Measurements from ENCODE around the gene NIT2. TPM values are rescaled to one million over a fixed set of nuclear protein-coding genes. Genes with fewer than 3 reads are reported as not detected.

Gene NIT2
- total RNA-seq, 8 experiments from 2014 or later = 5.6 to 80.0 (median 17.8) TPM

DNA sequence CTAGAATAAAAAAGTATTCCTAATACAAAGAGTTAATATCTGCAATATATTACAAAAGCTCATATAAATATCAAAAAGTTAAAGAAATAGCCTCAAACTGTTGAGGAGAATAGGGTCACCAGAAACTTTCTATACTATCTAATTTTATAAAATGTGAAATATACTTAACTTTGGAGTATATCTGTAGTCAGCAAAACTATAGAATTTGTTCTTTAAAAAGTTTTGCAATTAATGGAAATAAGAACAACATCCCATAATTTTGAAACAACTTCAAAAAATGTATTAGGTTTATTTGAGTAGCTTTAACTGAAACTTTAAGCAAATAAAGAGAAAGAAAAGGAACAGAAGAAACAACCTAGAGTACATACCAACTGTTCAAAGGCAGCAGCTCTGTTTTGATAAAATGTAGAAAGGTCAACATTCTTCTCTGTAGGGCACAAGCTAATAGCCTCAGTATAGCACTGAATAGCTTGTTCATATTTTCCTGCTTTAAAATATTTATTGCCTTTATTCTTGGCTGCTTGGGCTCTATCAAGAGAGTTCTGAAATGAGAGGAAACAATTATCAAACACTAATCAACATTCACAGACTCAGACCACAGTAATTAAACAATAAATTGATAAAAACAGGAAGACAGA is 52.0 kb downstream of the NIT2 start:
- Histone ChIP-seq H3K4me1 (replicated peaks in 1 of 2) (no peaks in the 10 kb centered on the region), H3K27ac (no peak overlapping the region), H3K4me3 (no peak overlapping the region)
- in situ Hi-C loops (cut with MboI; ENCODE audit: low pct_unique_long_range_greater_than_20kb in 2 of 9, low sequenced_read_pairs in 9 of 9, unreplicated experiment in 9 of 9) = no loop called here
- ATAC-seq (replicated peaks in 6 of 8) = peak in 1 of 8 experiments; percentile 58

DNA sequence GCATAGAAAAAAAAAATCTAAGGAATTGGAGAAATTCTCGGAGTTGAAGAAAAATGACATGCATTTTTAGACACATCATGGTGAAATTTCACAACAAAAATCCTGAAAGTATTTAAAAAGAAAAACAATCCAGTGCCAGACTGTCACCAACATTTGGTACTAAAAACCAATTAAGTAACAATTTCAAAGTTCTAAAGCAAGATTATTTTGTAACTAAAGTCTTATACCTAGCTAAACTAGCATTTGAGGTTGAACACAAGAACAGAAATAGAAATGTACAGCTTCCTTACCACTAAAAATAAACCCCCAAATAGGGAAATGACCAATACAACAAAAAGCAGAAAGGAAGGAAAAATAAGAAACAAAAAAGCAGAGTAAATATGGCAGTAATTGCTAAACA is 54.5 kb downstream of the NIT2 start:
- Histone ChIP-seq H3K4me1 (replicated peaks in 1 of 2) (no peaks in the 10 kb centered on the region), H3K4me3 (no peak overlapping the region), H3K27ac (no peak overlapping the region)
- ATAC-seq (replicated peaks in 6 of 8) = no peak
- in situ Hi-C loops (cut with MboI; ENCODE audit: low pct_unique_long_range_greater_than_20kb in 2 of 9, low sequenced_read_pairs in 9 of 9, unreplicated experiment in 9 of 9) = no loop called here
- WGBS, 10 experiments = 83 to 100% (median 100%) methylated on average over 1 of the region's 1 CpG; no CpG with 5 or more reads in 1 of the 10 experiments

DNA sequence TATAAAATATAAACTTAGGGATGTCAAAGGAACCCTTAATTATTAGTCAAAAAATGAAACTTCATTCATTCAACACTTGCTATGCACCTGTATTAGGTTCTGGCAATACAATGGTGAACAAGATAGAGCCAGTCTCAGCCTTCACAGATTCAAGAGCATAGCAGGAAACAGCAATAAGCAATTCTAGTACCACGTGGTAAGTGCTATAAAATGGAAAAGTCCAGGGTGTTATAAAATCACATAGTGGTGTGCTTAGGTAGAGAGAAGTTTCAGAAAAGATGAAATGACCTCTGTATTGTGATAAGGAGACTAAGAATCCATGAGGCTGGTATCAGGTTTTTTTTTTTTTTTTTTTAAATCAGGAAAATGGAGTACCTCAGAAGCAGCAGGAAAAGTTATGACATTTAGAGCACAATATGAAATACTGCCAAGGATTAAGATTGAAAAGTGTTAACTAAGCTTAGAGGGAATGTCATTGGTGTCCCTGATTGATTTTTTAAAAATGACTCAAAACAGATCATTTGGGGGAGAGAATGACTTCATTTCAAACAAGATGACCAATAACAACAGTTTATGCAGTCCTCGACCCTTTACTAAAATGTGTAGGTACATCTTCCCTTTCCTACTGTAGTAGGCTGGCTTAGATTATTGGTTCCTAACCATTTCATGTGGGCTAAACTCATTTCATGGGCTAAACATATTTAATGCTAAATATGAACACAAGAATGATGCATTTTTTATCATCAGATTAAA is 61.3 kb downstream of the NIT2 start:
- no peak overlapping the region for H3K4me3 ChIP-seq
- WGBS, 10 experiments = 27 to 100% (median 88%) methylated on average over 1 to 2 of the region's 2 CpGs
- ATAC-seq (replicated peaks in 6 of 8) = no peak
- in situ Hi-C loops (cut with MboI; ENCODE audit: low pct_unique_long_range_greater_than_20kb in 2 of 9, low sequenced_read_pairs in 9 of 9, unreplicated experiment in 9 of 9) = no loop called here
- no peak overlapping the region for H3K27ac ChIP-seq
- H3K4me1 ChIP-seq (replicated peaks in 1 of 2) = peaks cover 3 to 7% of the 10 kb centered on the region in 2 donors

DNA sequence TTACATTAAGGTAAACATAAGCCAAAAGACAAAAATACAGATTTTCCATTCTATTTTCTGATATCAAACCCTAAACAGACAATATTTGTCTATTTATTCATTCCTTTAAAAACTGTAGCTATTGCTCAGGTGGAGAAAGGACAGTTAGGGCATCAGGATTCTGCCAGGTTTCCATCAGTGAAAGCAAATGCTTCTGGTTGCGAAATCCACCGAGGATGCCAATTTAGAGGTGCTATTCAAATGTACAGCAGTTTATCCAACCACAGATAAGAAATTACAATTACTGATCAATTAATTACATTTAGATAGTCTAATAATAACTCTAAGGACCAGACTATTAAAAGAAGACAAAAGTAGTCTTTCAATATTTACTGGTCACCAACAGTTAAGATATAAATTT is 62.4 kb downstream of the NIT2 start:
- 73 to 100% (median 93%) methylated on average over 1 to 2 of the region's 2 CpGs; no CpG with 5 or more reads in 3 of the 10 experiments for WGBS, 10 experiments
- no peak for ATAC-seq (replicated peaks in 6 of 8)
- H3K4me3 ChIP-seq = no peak overlapping the region
- in situ Hi-C loops (cut with MboI; ENCODE audit: low pct_unique_long_range_greater_than_20kb in 2 of 9, low sequenced_read_pairs in 9 of 9, unreplicated experiment in 9 of 9) = no loop called here
- H3K4me1 ChIP-seq (replicated peaks in 1 of 2) = peaks cover 3 to 7% of the 10 kb centered on the region in 2 donors
- no peak overlapping the region for H3K27ac ChIP-seq

DNA sequence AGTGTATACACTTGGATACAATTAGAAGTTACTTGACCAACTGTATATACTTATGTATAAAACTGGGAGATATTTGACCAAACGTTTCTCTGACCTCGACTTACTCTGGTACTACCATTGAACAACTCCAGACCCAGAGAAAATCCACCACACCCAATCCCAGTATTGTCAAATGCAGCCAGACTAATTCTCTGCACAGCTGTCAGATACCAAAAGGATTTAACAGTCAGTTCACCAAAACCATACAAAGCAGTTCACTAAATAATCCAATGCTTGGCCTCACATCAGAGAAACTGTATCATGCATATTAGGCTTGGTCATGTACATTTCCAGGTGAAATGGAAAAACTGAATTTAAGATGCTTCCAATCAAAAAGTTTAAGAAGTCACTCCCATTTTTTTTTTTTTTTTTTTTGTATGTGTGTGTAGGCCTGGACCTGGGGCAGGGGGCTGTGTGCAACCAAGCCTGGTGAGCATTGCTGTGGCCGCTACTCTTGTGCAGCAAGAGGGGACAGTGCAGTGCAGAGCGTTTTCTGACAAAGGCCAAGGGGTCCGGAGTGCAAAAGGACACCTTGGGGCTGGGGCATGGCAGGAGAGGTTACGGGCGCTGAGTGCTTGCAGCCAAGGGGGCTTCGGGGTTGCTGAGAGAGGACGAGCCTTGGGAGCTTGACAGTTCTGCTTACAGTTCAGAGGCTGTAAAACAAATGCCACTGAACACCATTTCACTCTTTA is 64.9 kb downstream of the NIT2 start:
- ATAC-seq (replicated peaks in 6 of 8) = no peak
- WGBS, 10 experiments = 10 to 61% (median 45%) methylated on average over 2 to 9 of the region's 9 CpGs; no CpG with 5 or more reads in 2 of the 10 experiments
- in situ Hi-C loops (cut with MboI; ENCODE audit: low pct_unique_long_range_greater_than_20kb in 2 of 9, low sequenced_read_pairs in 9 of 9, unreplicated experiment in 9 of 9) = no loop called here
- Histone ChIP-seq H3K27ac (peak overlapping the region in 1 of 2 donors; percentile 93), H3K4me1 (replicated peaks in 1 of 2) (peaks cover 3 to 14% of the 10 kb centered on the region in 2 donors), H3K4me3 (peak overlapping the region; percentile 55 to 97 (median 79))

DNA sequence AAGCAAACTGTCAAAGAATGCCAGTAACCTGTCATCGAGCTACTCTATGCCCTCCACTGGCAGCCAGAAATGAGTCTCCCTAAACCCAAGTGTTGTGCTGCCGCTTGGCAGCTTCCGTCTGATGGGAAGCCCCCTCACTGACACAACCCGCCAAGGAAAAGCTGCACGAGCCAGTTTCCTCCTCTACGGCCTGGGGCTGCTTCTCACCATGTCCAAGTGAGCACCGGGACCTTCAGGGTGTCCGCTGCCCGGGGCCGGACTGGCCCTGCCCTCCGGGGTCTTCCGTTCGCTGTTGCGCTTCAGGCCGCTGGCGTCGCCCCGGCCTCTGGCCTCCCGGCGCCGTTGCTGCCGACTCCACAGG is 65.8 kb downstream of the NIT2 start:
- WGBS, 10 experiments = 0 to 2% (median 0%) methylated on average over 1 to 16 of the region's 22 CpGs; no CpG with 5 or more reads in 5 of the 10 experiments
- peak; percentile 7 to 20 (median 14) for ATAC-seq (replicated peaks in 6 of 8)
- H3K27ac ChIP-seq = peak overlapping the region; percentile 88 to 93
- in situ Hi-C loops (cut with MboI; ENCODE audit: low pct_unique_long_range_greater_than_20kb in 2 of 9, low sequenced_read_pairs in 9 of 9, unreplicated experiment in 9 of 9) = no loop called here
- peaks cover 3 to 15% of the 10 kb centered on the region in 2 donors for H3K4me1 ChIP-seq (replicated peaks in 1 of 2)
- peak overlapping the region; percentile 55 to 97 (median 79) for H3K4me3 ChIP-seq

DNA sequence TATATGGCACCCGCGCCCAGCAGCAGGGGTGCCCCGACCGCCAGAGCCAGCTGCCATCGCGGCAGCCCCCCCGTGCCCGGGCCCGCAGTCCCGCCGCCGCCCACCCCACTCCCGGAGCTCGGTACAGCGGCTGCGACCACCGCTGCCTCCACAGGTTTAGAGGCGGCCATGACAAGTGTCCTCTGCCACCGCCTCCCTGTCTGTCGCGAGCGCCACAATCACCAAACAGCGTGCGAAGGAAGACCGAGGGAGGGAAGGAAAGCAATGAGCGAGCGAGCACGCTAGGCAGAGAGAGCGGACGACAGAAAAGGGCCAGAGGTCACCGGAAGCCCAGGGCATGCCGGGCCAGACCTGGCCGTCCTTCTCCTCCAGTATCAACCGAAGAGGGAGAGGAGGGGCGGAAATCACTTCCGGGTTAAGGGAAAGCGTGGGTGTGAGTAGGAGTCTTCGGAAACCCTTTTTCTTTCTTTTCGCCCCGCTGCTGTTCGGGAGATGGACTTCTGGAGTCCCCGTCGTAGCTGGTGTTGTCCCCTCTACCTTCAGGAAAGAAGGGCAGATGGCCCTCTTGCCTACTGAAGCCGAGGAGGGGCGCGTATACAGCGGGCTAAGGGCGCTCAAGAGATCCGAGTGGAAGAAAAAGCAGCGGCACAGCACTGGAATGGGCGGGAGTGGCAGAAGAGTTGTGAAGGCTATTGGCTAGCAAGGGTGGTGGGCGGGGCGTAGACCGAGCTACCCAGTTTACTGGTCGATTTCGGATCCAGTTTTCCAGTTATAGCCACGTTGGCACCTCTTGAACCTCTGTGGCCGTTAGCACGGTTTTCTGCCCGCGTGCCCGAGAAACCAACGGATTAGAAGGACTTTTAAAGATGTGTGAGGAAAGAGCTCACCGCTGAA is 66.5 kb downstream of the NIT2 start, which contains the start of the genes LNP1 and TOMM70:
Gene LNP1 (plus strand): TSS at position 760 of the 894 bp plus-strand sequence. CDS start 28,191 bp downstream, outside the sequence.
Gene TOMM70 (minus strand): TSS at position 310 of the 894 bp plus-strand sequence. CDS start 140 bp downstream, at position 170.
- WGBS, 10 experiments = 0 to 3% (median 0%) methylated on average over 2 to 26 of the region's 64 CpGs; no CpG with 5 or more reads in 3 of the 10 experiments
- ATAC-seq (replicated peaks in 6 of 8) = peak; percentile 89 to 94 (median 93)

DNA sequence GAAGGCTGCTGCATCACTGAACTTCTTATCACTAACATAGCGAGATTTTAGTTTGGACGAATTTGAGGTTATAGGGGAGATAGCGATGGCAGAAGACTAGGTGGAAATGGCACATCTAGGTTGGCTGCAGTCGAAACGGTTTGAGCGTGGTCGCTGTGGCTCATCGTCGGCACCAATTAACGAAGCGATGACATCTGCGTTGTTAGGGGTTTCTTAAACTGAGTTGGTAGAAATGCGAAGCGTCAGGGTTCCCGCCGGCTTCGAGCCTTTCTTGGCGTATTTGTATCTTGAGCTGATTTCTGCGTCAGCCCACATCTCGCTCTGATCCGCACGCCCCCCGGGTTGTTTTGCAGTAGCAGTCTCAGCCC is 67.1 kb downstream of the NIT2 start:
- ATAC-seq (replicated peaks in 6 of 8) = peak in 7 of 8 experiments; percentile 1 to 25 (median 8)
- in situ Hi-C loops (cut with MboI; ENCODE audit: low pct_unique_long_range_greater_than_20kb in 2 of 9, low sequenced_read_pairs in 9 of 9, unreplicated experiment in 9 of 9) = no loop called here

More for the DNA sequence above, 66.5 kb downstream of the NIT2 start, which contains the start of the genes LNP1 and TOMM70:
- in situ Hi-C loops (cut with MboI; ENCODE audit: low pct_unique_long_range_greater_than_20kb in 2 of 9, low sequenced_read_pairs in 9 of 9, unreplicated experiment in 9 of 9) = no loop called here
- Histone ChIP-seq H3K4me1 (replicated peaks in 1 of 2) (peaks cover 3 to 15% of the 10 kb centered on the region in 2 donors), H3K4me3 (peak within 1 kb of the TSS; percentile 55 to 97 (median 79)), H3K27ac (peak within 1 kb of the TSS; percentile 88 to 93)

DNA sequence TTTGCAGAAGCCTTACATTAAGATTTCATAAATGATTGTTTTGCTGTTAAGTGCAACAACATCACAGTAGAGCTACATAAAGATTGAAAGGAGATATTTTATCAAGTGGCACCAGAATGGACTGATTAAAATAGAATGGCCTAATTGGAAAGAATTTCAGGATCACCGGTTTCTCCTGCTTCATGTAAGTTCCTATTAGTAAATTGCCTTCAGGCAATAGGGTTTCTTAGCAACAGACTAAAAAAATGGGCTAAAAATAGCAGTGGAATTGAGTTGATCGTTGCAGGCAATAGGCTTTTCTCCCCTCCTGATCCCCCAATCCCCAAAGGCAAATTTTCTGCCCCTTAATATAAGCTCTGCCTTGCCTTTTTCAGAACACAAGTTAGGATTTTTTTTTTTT is 67.7 kb downstream of the NIT2 start:
- Histone ChIP-seq H3K4me1 (replicated peaks in 1 of 2) (peaks cover 3 to 15% of the 10 kb centered on the region in 2 donors), H3K4me3 (peak overlapping the region; percentile 55 to 97 (median 79)), H3K27ac (peak overlapping the region; percentile 88 to 93)
- ATAC-seq (replicated peaks in 6 of 8) = no peak
- in situ Hi-C loops (cut with MboI; ENCODE audit: low pct_unique_long_range_greater_than_20kb in 2 of 9, low sequenced_read_pairs in 9 of 9, unreplicated experiment in 9 of 9) = no loop called here
- 0 to 8% (median 0%) methylated on average over 1 to 2 of the region's 2 CpGs; no CpG with 5 or more reads in 1 of the 10 experiments for WGBS, 10 experiments

More for the DNA sequence above, 67.1 kb downstream of the NIT2 start:
- peak overlapping the region; percentile 88 to 93 for H3K27ac ChIP-seq
- 0 to 16% (median 2%) methylated on average over 3 to 23 of the region's 23 CpGs for WGBS, 10 experiments
- H3K4me1 ChIP-seq (replicated peaks in 1 of 2) = peaks cover 3 to 15% of the 10 kb centered on the region in 2 donors
- H3K4me3 ChIP-seq = peak overlapping the region; percentile 55 to 97 (median 79)

DNA sequence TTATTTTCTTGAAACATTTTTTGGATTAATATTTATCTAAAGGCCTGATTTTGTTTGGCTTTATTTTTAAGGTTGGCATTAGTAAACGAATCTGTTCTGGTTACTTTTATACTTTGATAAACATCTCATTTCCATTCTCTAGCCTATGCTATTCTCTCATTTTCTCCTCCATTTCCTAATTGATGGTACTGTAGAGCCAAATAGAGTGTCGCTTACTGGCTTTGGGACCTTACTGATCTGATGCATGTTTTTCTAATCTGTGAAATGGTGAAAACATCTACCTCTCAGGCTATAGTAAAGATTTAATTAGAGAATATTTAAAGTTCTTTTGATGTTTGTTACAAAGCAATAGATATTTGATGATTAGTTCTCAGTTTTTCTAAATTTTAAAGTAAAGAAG is 68.3 kb downstream of the NIT2 start:
- Histone ChIP-seq H3K4me3 (peak overlapping the region; percentile 55 to 97 (median 79)), H3K4me1 (replicated peaks in 1 of 2) (peaks cover 3 to 15% of the 10 kb centered on the region in 2 donors), H3K27ac (no peak overlapping the region)
- WGBS, 10 experiments = 0 to 85% (median 30%) methylated on average over 1 to 2 of the region's 2 CpGs
- in situ Hi-C loops (cut with MboI; ENCODE audit: low pct_unique_long_range_greater_than_20kb in 2 of 9, low sequenced_read_pairs in 9 of 9, unreplicated experiment in 9 of 9) = no loop called here
- ATAC-seq (replicated peaks in 6 of 8) = no peak

DNA sequence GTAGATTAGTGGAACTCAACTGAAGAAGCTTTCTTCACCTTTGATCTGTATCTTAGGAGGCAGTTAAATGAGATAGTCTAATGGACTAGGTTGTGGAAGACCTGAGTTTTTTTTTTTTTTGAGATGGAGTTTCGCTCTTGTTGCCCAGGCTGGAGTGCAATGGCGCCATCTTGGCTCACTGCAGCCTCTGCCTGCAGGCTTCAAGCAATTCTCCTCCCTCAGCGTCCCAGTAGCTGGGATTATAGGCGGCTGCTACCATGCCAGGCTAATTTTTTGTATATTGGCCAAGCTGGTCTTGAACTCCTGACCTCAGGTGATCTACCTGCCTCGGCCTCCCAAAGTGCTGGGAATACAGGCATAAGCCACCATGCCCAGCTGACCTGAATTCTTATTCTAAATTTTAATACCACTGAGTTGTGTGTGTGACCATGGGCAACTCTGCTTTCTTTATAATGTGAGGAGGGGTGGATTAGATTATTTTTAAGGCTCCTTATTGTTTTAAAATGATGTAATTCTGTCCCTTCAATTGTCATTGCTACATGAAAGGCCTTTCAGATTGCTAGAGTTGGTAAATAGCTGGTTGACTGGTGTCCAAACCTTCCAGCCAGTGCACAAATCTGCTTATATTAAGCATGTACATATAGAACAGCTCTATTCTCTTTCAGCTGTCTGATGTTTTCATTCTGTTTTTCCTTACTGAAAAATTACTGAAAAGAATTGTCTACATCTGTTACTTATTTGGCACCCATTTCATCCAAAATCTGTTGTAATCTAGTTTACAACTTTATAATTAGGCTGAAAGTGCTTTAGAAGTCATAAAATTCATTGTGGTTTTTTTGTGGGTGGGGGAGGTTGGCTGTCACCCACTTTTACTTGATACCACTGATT is 69.0 kb downstream of the NIT2 start:
- H3K4me3 ChIP-seq = peak overlapping the region; percentile 55 to 97 (median 79)
- peak overlapping the region; percentile 43 to 77 for H3K27ac ChIP-seq
- WGBS, 10 experiments = 19 to 92% (median 40%) methylated on average over 1 to 5 of the region's 5 CpGs; no CpG with 5 or more reads in 2 of the 10 experiments
- H3K4me1 ChIP-seq (replicated peaks in 1 of 2) = peaks cover 3 to 13% of the 10 kb centered on the region in 2 donors
- ATAC-seq (replicated peaks in 6 of 8) = no peak
- in situ Hi-C loops (cut with MboI; ENCODE audit: low pct_unique_long_range_greater_than_20kb in 2 of 9, low sequenced_read_pairs in 9 of 9, unreplicated experiment in 9 of 9) = no loop called here

All from motor neuron (in vitro differentiated cells).